ENCODE data around the gene MYL2.

The MYL2 gene

GRCh38 chr12:110930348-110931314, 10.3 kb upstream of the MYL2 start:
- no peak for DNase-seq (ENCODE audit: low spot score)

- no peak for DNase-seq (ENCODE audit: low spot score)
Measured at GRCh38 chr12:110929818-110930217, 9.4 kb upstream of the MYL2 start.

- DNase-seq (ENCODE audit: low spot score), result no peak
Measured at GRCh38 chr12:110928700-110929099, 8.3 kb upstream of the MYL2 start.

- no peak for DNase-seq (ENCODE audit: low spot score)
Measured at GRCh38 chr12:110927546-110927945, 7.2 kb upstream of the MYL2 start.

- DNase-seq (ENCODE audit: low spot score), result no peak
Measured at GRCh38 chr12:110923692-110924334, 3.4 kb upstream of the MYL2 start.

GRCh38 chr12:110923192-110923591, 2.8 kb upstream of the MYL2 start:
- DNase-seq (ENCODE audit: low spot score), result no peak

GRCh38 chr12:110922652-110923051, 2.3 kb upstream of the MYL2 start:
- no peak for DNase-seq (ENCODE audit: low spot score)

- DNase-seq (ENCODE audit: low spot score), result no peak
Measured at GRCh38 chr12:110921262-110921661, 883 bp upstream of the MYL2 start.

- DNase-seq (ENCODE audit: low spot score), result no peak
Measured at GRCh38 chr12:110919720-110920119, 659 bp downstream of the MYL2 start.

- DNase-seq (ENCODE audit: low spot score), result no peak
Measured at GRCh38 chr12:110917961-110918360, 2.4 kb downstream of the MYL2 start.

GRCh38 chr12:110917467-110917866, 2.9 kb downstream of the MYL2 start:
- DNase-seq (ENCODE audit: low spot score), result no peak

- DNase-seq (ENCODE audit: low spot score), result no peak
Measured at GRCh38 chr12:110916295-110916875, 4.0 kb downstream of the MYL2 start.

- no peak for DNase-seq (ENCODE audit: low spot score)
Measured at GRCh38 chr12:110913119-110914056, 7.0 kb downstream of the MYL2 start.

- no peak for DNase-seq (ENCODE audit: low spot score)
Measured at GRCh38 chr12:110912263-110912662, 8.1 kb downstream of the MYL2 start.

GRCh38 chr12:110908377-110909152, 11.8 kb downstream of the MYL2 start:
- DNase-seq (ENCODE audit: low spot score), result no peak

- DNase-seq (ENCODE audit: low spot score), result no peak
Measured at GRCh38 chr12:110907583-110907982, 12.8 kb downstream of the MYL2 start.

- DNase-seq (ENCODE audit: low spot score), result no peak
Measured at GRCh38 chr12:110906985-110907384, 13.4 kb downstream of the MYL2 start.

- DNase-seq (ENCODE audit: low spot score), result no peak
Measured at GRCh38 chr12:110906516-110906915, 13.9 kb downstream of the MYL2 start.

- DNase-seq (ENCODE audit: low spot score), result no peak
Measured at GRCh38 chr12:110906083-110906482, 14.3 kb downstream of the MYL2 start.

- no peak for DNase-seq (ENCODE audit: low spot score)
Measured at GRCh38 chr12:110903511-110903910, 16.9 kb downstream of the MYL2 start.

- no peak for DNase-seq (ENCODE audit: low spot score)
Measured at GRCh38 chr12:110901401-110901800, 19.0 kb downstream of the MYL2 start.
